Lower leg skin (tissue), 3 donors: Measurements from ENCODE around the gene PRPF38A.

Source experiments
- CTCF ChIP-seq, 3 donors: fragments of 450-650 bp; IDR thresholded peaks; one replicate each; pipeline ENCODE4 v1.5.1; 2016; ENCODE audit warnings: antibody characterized with exemption in 3 of 3, mild to moderate bottlenecking in 3 of 3, moderate library complexity in 2 of 3
- POLR2A ChIP-seq, 2 donors: fragments of 450-650 bp; IDR thresholded peaks; one replicate each; pipeline ENCODE4 v1.6.1; 2016 to 2017; ENCODE audit warnings: antibody characterized with exemption in 2 of 2, mild to moderate bottlenecking in 1 of 2, moderate library complexity in 1 of 2

- TF ChIP-seq CTCF (IDR thresholded peaks at IDR 0.05) = no peak
- no peak for TF ChIP-seq POLR2A (IDR thresholded peaks at IDR 0.05)
Measured at GRCh38 chr1:52420713-52421112, 16.3 kb downstream of the PRPF38A start.
